Suprapubic skin (tissue), 3 donors: Measurements from ENCODE around the gene SACS.

ENCODE experiments used
- CTCF ChIP-seq, 2 donors: fragments of 200-600 bp in 1 of 2; fragments of 450-650 bp in 1 of 2; sonication (generic) in 1 of 2; IDR thresholded peaks; one replicate each; pipeline ENCODE4 v1.5.1; 2016 to 2019; ENCODE audit warnings: antibody characterized with exemption in 2 of 2, mild to moderate bottlenecking in 1 of 2, moderate library complexity in 1 of 2
- EP300 ChIP-seq: sonication (generic); formaldehyde crosslinking; IDR thresholded peaks from one replicate; pipeline ENCODE4 v1.6.1; 2017; ENCODE audit warnings: antibody characterized with exemption
- POLR2A ChIP-seq, 2 donors: fragments of 450-650 bp; IDR thresholded peaks; one replicate each; pipeline ENCODE4 v1.6.1; 2017; ENCODE audit warnings: antibody characterized with exemption in 2 of 2, mild to moderate bottlenecking in 2 of 2, moderate library complexity in 2 of 2

DNA sequence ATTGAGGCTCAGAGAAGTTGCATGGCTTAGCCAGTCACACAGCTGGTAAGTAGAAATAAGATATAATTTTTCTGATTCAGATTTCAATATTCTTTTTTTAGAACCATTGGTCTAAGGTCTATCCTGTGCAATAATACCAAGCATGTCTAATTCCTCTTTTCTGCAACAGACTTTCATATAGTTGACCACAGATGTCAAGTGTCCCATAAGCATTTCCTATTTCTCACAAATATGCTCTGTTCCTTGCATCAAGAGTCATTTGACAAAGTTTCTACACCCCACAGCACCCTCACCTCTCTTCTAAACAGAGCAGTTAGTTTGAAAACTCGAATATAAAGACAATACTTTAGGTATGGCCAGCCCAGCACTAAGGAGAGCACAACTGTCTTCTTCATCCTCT, 26.8 kb upstream of the SACS start:
- TF ChIP-seq CTCF (IDR thresholded peaks at IDR 0.05) (no peak), EP300 (no peak), POLR2A (IDR thresholded peaks at IDR 0.05) (no peak)
